GM12874 (cell line): ENCODE results near the gene ADAM19.

Experiments used
- CTCF ChIP-seq: IDR thresholded peaks from 2 replicates; pipeline ENCODE4 v1.5.1; 2011; ENCODE audit warnings: low read depth, mild to moderate bottlenecking, control low read depth, low read length, moderate library complexity; ENCODE audit not compliant: insufficient read depth

ADAM19 gene

DNA sequence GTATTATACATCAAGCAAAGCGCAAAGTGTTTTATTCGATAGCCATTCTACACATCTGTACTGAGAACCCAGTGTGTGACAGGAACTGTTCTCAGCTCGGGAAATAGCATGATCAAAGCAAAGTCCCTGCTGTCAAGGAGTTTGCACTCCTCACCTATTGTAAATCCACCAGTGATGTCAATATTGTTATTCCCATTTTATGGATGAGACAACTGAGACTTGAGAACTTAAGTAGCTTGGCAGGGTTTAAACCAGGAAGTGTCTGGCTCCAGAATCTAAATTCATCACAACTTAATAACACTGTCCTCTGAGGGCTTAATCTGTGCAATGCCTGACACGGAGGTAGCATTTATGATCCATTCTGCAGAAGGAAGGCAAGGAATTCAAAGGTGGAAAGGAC, 50.7 kb downstream of the ADAM19 start:
- no peak for TF ChIP-seq CTCF

- TF ChIP-seq CTCF = no peak
Observed at GRCh38 chr5:157523976-157524375, 51.6 kb downstream of the ADAM19 start.

DNA sequence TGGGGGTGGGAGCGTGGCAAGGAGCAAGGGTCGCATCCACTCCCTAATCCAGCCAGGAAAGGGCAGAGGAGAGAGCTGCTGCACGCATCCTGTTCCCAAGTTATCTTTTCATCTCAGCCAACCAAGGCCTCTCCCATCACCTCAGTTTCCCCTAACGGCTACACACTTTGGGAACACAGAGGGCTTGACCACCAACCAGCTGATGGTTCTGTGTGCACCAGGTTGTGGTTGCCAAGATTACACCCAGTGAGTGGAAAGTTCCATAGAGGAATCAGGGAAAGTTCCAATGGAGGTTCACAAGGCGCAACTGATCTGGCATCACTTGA, 53.9 kb downstream of the ADAM19 start:
- no peak for TF ChIP-seq CTCF

- no peak for TF ChIP-seq CTCF
Observed at GRCh38 chr5:157520911-157521703, 54.5 kb downstream of the ADAM19 start.

GRCh38 chr5:157519579-157520253, 55.9 kb downstream of the ADAM19 start:
- TF ChIP-seq CTCF = no peak

- no peak for TF ChIP-seq CTCF
Observed at GRCh38 chr5:157518963-157519362, 56.6 kb downstream of the ADAM19 start.

DNA sequence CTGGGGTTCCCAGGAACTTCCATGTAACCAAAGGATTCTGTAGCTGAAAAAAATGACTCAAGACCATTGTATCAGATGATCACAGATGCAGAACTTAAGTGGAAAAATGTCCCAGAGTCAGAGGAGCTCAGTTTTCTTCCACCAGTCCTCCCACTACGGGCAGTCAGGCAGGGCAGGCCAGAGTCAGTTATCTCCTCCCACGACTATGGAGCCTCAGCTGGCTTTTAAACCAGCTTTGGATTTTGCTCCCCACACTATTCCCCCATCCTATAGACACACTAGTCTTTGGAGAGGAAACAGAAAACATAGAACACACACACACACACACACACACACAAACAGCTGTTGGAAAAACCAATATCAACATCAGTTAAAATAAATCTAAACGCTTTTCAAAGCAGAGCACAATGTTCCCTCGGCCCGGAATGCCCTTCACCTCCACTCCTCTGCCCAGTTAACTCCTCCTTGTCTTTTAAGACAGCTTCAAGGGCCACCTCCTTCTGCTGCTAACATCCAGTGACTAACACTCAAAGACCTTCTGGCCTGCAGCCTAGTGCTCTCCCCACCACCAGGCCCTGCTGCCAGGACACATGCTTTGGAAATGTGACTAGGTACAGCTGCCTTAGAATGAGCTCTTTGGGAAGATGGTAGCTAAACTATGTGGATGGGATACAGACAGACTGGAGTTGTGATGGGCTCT, 58.8 kb downstream of the ADAM19 start:
- TF ChIP-seq CTCF = no peak
